MM.1S (cell line): ENCODE data around the gene PCDHGA7.
"Not testable (repeated sequence)": the region's sequence is repeated elsewhere in the genome, so short reads cannot be mapped to it uniquely, and the experiment has no call there.

ENCODE experiments used
- DNase-seq: peaks from one replicate; pipeline ENCODE4 v3.0.0-alpha.2; 2015
- H2AFZ ChIP-seq: fragments of 300-600 bp; sonication (generic); 2 replicates; pipeline ENCODE4 v1.6.0; 2016; ENCODE audit warnings: antibody characterized with exemption, low read length
- H3F3A ChIP-seq: fragments of 300-600 bp; sonication (generic); 2 replicates; pipeline ENCODE4 v1.6.1; 2016; ENCODE audit warnings: mild to moderate bottlenecking, antibody characterized with exemption, low read length, moderate library complexity, mixed read lengths; ENCODE audit not compliant: insufficient read depth
- H3K27ac ChIP-seq: fragments of 300-600 bp; sonication (generic); 2 replicates; pipeline ENCODE4 v1.5.1; 2016; ENCODE audit warnings: mild to moderate bottlenecking, low read length
- H3K27me3 ChIP-seq: fragments of 300-600 bp; sonication (generic); replicated peaks from 2 replicates; pipeline ENCODE4 v1.6.0; 2016; ENCODE audit warnings: low read length; ENCODE audit not compliant: insufficient read depth
- H3K36me3 ChIP-seq: fragments of 300-600 bp; sonication (generic); replicated peaks from 2 replicates; pipeline ENCODE4 v1.6.1; 2016; ENCODE audit warnings: mild to moderate bottlenecking, low read length, mixed read lengths; ENCODE audit not compliant: insufficient read depth
- H3K4me1 ChIP-seq: fragments of 300-600 bp; sonication (generic); 2 replicates; pipeline ENCODE4 v1.6.1; 2016; ENCODE audit warnings: low read length, mixed read lengths
- H3K4me2 ChIP-seq: fragments of 300-600 bp; sonication (generic); 2 replicates; pipeline ENCODE4 v1.6.0; 2016; ENCODE audit warnings: low read depth, low read length
- H3K4me3 ChIP-seq: fragments of 300-600 bp; sonication (generic); 2 replicates; pipeline ENCODE4 v1.5.1; 2016; ENCODE audit warnings: low read length, mixed read lengths
- H3K79me2 ChIP-seq: fragments of 300-600 bp; sonication (generic); 2 replicates; pipeline ENCODE4 v1.6.1; 2016; ENCODE audit warnings: mixed run types, low read length, mixed read lengths
- H3K9ac ChIP-seq: fragments of 300-600 bp; sonication (generic); 2 replicates; pipeline ENCODE4 v1.6.1; 2016; ENCODE audit warnings: low read length, mixed read lengths
- H3K9me2 ChIP-seq: fragments of 300-600 bp; sonication (generic); replicated peaks from 2 replicates; pipeline ENCODE4 v1.6.1; 2016; ENCODE audit warnings: mild to moderate bottlenecking, low read length, mixed read lengths; ENCODE audit not compliant: insufficient read depth
- H3K9me3 ChIP-seq: fragments of 300-600 bp; sonication (generic); replicated peaks from 2 replicates; pipeline ENCODE4 v1.6.1; 2016; ENCODE audit warnings: mild to moderate bottlenecking, low read length, mixed read lengths; ENCODE audit not compliant: insufficient read depth
- H4K20me1 ChIP-seq: fragments of 300-600 bp; sonication (generic); 2 replicates; pipeline ENCODE4 v1.6.1; 2016; ENCODE audit warnings: mild to moderate bottlenecking, low read length, moderate library complexity, mixed read lengths; ENCODE audit not compliant: insufficient read depth
- CTCF ChIP-seq: fragments of 300-600 bp; sonication (generic); IDR thresholded peaks from 2 replicates; pipeline ENCODE4 v1.5.1; 2016; ENCODE audit warnings: antibody characterized with exemption, low read length, mixed read lengths
- EZH2 ChIP-seq: fragments of 300-600 bp; sonication (generic); optimal IDR thresholded peaks from 2 replicates; pipeline ENCODE3; 2017; ENCODE audit warnings: low read depth, mild to moderate bottlenecking, antibody characterized with exemption, low read length, mixed read lengths
- EZH2phosphoT487 ChIP-seq: fragments of 300-600 bp; sonication (generic); IDR thresholded peaks from 2 replicates; pipeline ENCODE4 v1.6.1; 2018; ENCODE audit warnings: antibody characterized with exemption, low read length

Gene PCDHGA7

GRCh38 chr5:141413540-141414069 is 31.1 kb downstream of the PCDHGA7 start:
- Histone ChIP-seq H3K79me2 (no peaks in the 10 kb centered on the region), H3K27ac (no peak overlapping the region), H3K9ac (no peak overlapping the region), H3K27me3 (peaks cover 19% of the 10 kb centered on the region), H2AFZ (peak overlapping the region; percentile 8; the same call in 1 of the 2 replicates), H4K20me1 (no peaks in the 10 kb centered on the region), H3K36me3 (no peaks in the 10 kb centered on the region), H3K4me3 (peak overlapping the region; percentile 55), H3K9me2 (no peaks in the 10 kb centered on the region), H3K4me2 (peak overlapping the region; percentile 57), H3K4me1 (no peaks in the 10 kb centered on the region), H3K9me3 (no peaks in the 10 kb centered on the region), H3F3A (no peaks in the 10 kb centered on the region)
- DNase-seq, result no peak
- TF ChIP-seq EZH2phosphoT487 (no peak), CTCF (no peak), EZH2 (no peak)

GRCh38 chr5:141414548-141415274 is 32.2 kb downstream of the PCDHGA7 start:
- not testable (repeated sequence) for H3K9ac ChIP-seq, H2AFZ ChIP-seq, H3F3A ChIP-seq, H3K79me2 ChIP-seq, H3K9me2 ChIP-seq, H3K4me1 ChIP-seq, H3K4me3 ChIP-seq, H3K4me2 ChIP-seq, H3K9me3 ChIP-seq, H4K20me1 ChIP-seq, H3K27ac ChIP-seq, H3K36me3 ChIP-seq, DNase-seq
- peaks cover 25% of the 10 kb centered on the region for H3K27me3 ChIP-seq

GRCh38 chr5:141415275-141415618 is 32.7 kb downstream of the PCDHGA7 start:
- H3K9me3 ChIP-seq, H3K79me2 ChIP-seq, H3K9ac ChIP-seq, H3K9me2 ChIP-seq, H3K4me1 ChIP-seq, H2AFZ ChIP-seq, H3K4me2 ChIP-seq, DNase-seq, H3K36me3 ChIP-seq, H3K27ac ChIP-seq, H3F3A ChIP-seq, H4K20me1 ChIP-seq, H3K4me3 ChIP-seq: not testable (repeated sequence)
- peaks cover 25% of the 10 kb centered on the region for H3K27me3 ChIP-seq

- Histone ChIP-seq H3K4me3 (peak within 1 kb of the TSS; percentile 67), H3K4me2 (peak within 1 kb of the TSS; percentile 58), H3K27me3 (peaks cover 37% of the 10 kb centered on the region), H2AFZ (peak within 1 kb of the TSS; percentile 76)
- not testable (repeated sequence) for H4K20me1 ChIP-seq, H3K4me1 ChIP-seq, H3K36me3 ChIP-seq, H3F3A ChIP-seq, H3K9me3 ChIP-seq, H3K79me2 ChIP-seq, H3K9ac ChIP-seq, H3K9me2 ChIP-seq, H3K27ac ChIP-seq
- DNase-seq, result peak; percentile 78
- peak; percentile 69 for TF ChIP-seq CTCF
These were observed 35.1 kb downstream of the PCDHGA7 start, which contains the start of gene PCDHGB7 for GRCh38 chr5:141417494-141418172. Gene PCDHGB7 (plus strand): TSS chr5:141417677. CDS start chr5:141417860, 183 bp downstream.
